ENCODE measurements around the gene NRXN3. TPM values are rescaled to one million over a fixed set of nuclear protein-coding genes. Genes with fewer than 3 reads are reported as not detected.
"Not testable (repeated sequence)": the region's sequence is repeated elsewhere in the genome, so short reads cannot be mapped to it uniquely, and the experiment has no call there.

NRXN3 gene
- total and polyA plus RNA-seq, 2 of the 4 experiments (the other 2 are of a cell fraction), result 4.8 to 25.1 TPM

DNA sequence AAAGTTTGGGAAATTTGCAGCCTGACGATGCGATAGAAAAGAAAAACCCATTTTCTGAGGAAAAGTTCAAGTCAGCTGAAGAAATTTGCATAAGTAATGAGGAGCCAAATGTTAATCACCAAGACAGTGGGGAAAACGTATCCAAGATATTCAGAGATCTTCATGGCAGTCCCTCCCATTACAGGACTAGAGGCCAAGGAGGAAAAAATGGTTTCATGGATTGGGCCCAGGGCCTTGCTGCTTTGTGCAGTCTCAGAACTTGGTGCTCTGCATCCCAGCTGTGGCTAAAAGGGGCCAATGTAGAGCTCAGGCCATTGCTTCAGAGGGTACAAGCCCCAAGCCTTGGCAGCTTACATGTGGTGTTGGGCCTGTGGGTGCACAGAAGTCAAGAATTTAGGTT lies 403.6 kb downstream of the NRXN3 start:
- no CpG with 5 or more reads among the region's 3 CpGs for WGBS, 2 experiments (ENCODE audit: extremely low coverage in 2 of 2, insufficient read length in 1 of 2)
- dilution Hi-C loops (cut with HindIII; ENCODE audit: low sequenced_read_pairs, unreplicated experiment); CTCF ChIA-PET; H3K9me3 ChIP-seq (ENCODE audit: control insufficient read depth, insufficient read depth, low read length); intact Hi-C loops (cut with micrococcal nuclease); H3K27me3 ChIP-seq (ENCODE audit: control insufficient read depth, insufficient read depth, low read length); H3K9me1 ChIP-seq (ENCODE audit: insufficient read depth, low read length); H2BK5ac ChIP-seq (ENCODE audit: low read depth, low read length, poor library complexity, severe bottlenecking); H3K56ac ChIP-seq (ENCODE audit: extremely low read depth, insufficient read depth, low read length); H2BK120ac ChIP-seq (ENCODE audit: low read depth, low read length); H4K8ac ChIP-seq (ENCODE audit: low read depth in 2 of 2, low read length in 2 of 2); ATAC-seq (ENCODE audit: low read depth); H4K5ac ChIP-seq (ENCODE audit: low read depth, low read length); POLR2A ChIA-PET (ENCODE audit: unreplicated experiment); H2BK20ac ChIP-seq (ENCODE audit: low read depth, low read length); H2AK9ac ChIP-seq (replicated peaks; ENCODE audit: low read depth, low read length, poor library complexity); H4K20me1 ChIP-seq (ENCODE audit: insufficient read depth, low read length); H2BK15ac ChIP-seq (ENCODE audit: low read depth, low read length); H2AK5ac ChIP-seq (ENCODE audit: low read depth, low read length); H3K36me3 ChIP-seq (ENCODE audit: control insufficient read depth, insufficient read depth, low read length); H2AFZ ChIP-seq (replicated peaks; ENCODE audit: low read length, poor library complexity); H3K27ac ChIP-seq (ENCODE audit: insufficient read depth, low read length); H3K23ac ChIP-seq (ENCODE audit: low read depth, low read length); H3K9ac ChIP-seq (ENCODE audit: low read depth, low read length); H3K4me3 ChIP-seq (ENCODE audit: insufficient read depth, low read depth, low read length); in situ Hi-C loops (cut with MboI; ENCODE audit: low sequenced_read_pairs); H4K91ac ChIP-seq (ENCODE audit: insufficient read depth, low read depth, low read length); H3K18ac ChIP-seq (ENCODE audit: low read depth, low read length); BruUV-seq (replicated peaks); DNase-seq; H3K4ac ChIP-seq (ENCODE audit: low read depth, low read length); H3K79me1 ChIP-seq (ENCODE audit: low read depth in 1 of 2, low read length in 2 of 2); H3K4me2 ChIP-seq (ENCODE audit: low read depth, low read length); H3K4me1 ChIP-seq (ENCODE audit: control insufficient read depth, insufficient read depth, low read length); H3K14ac ChIP-seq (replicated peaks; ENCODE audit: low read depth, low read length): not testable (repeated sequence)

Data from IMR-90 (cell line).